ENCODE measurements around the gene TRIM62.

GRCh38 chr1:33159577-33159976, 22.3 kb downstream of the TRIM62 start:
- TF ChIP-seq POLR2A (IDR thresholded peaks at IDR 0.05) (no peak), POLR2AphosphoS5 (IDR thresholded peaks at IDR 0.05) (peak in 1 of 3 donors; percentile 34)
